ENCODE results near the gene IQSEC1. TPM values are rescaled to one million over a fixed set of nuclear protein-coding genes. Genes with fewer than 3 reads are reported as not detected.

Gene IQSEC1
- total and polyA plus RNA-seq, 9 of the 15 experiments (the other 6 are each of a cell fraction or from before 2014, with no cell fraction given), result 0.56 to 39.0 (median 6.8) TPM

- peak; percentile 92 for TF ChIP-seq CEBPB (tag; IDR thresholded peaks at IDR 0.05)
- TF ChIP-seq SAFB (IDR thresholded peaks at IDR 0.05; ENCODE audit: borderline replicate concordance, low read depth, low read length), result no peak
- no peak; the same call in 1 of the 2 replicates for TF ChIP-seq ELF2 (CRISPR knock-in tag; IDR thresholded peaks at IDR 0.05)
- TF ChIP-seq GTF2A2 (tag; IDR thresholded peaks at IDR 0.05), result peak; percentile 46; the same call in 1 of the 2 replicates
- no peak for TF ChIP-seq PHTF2 (CRISPR knock-in tag; IDR thresholded peaks at IDR 0.05)
- TF ChIP-seq ELK1 (CRISPR knock-in tag; IDR thresholded peaks at IDR 0.05), result no peak
- TF ChIP-seq ZNF445 (CRISPR knock-in tag; IDR thresholded peaks at IDR 0.05; ENCODE audit: low read depth), result no peak
- TF ChIP-seq ATF2 (CRISPR knock-in tag; IDR thresholded peaks at IDR 0.05), result no peak
- TF ChIP-seq CREBBP (IDR thresholded peaks at IDR 0.05; ENCODE audit: low read depth, low read length), result no peak
- TF ChIP-seq ATF3 (IDR thresholded peaks at IDR 0.05), result peak; percentile 83
- TF ChIP-seq ATF3 (CRISPR knock-in tag; conservative IDR thresholded peaks at IDR 0.05), result 0 out of 2 replicates have a peak, but pooled peaks have one; percentile 52
- TF ChIP-seq SIN3A (IDR thresholded peaks at IDR 0.05; ENCODE audit: borderline replicate concordance in 2 of 2, control insufficient read depth in 1 of 2, low read depth in 2 of 2, low read length in 2 of 2), result 0 out of 4 replicates have a peak, but pooled peaks of 1 of the 2 experiments have one; percentile 39
- TF ChIP-seq CXXC5 (CRISPR knock-in tag; IDR thresholded peaks at IDR 0.05), result peak; percentile 48; the same call in 1 of the 2 replicates
- 0 out of 2 replicates have a peak, but pooled peaks have one; percentile 33 for TF ChIP-seq NR2F6 (CRISPR knock-in tag; IDR thresholded peaks at IDR 0.05)
- peak; percentile 85; the same call in 1 of the 2 replicates for TF ChIP-seq SP1 (CRISPR knock-in tag; IDR thresholded peaks at IDR 0.05)
- 0 out of 2 replicates have a peak, but pooled peaks have one; percentile 58 for TF ChIP-seq RHOXF2B (CRISPR knock-in tag; conservative IDR thresholded peaks at IDR 0.05)
- no peak for TF ChIP-seq ZFP30 (CRISPR knock-in tag; IDR thresholded peaks at IDR 0.05; ENCODE audit: borderline replicate concordance)
- no peak for TF ChIP-seq RBM17 (IDR thresholded peaks at IDR 0.05; ENCODE audit: borderline replicate concordance, low read depth, low read length)
- 0 out of 2 replicates have a peak, but pooled peaks have one; percentile 51 for TF ChIP-seq HBP1 (CRISPR knock-in tag; IDR thresholded peaks at IDR 0.05)
- TF ChIP-seq CAMTA2 (CRISPR knock-in tag; conservative IDR thresholded peaks at IDR 0.05), result no peak
- TF ChIP-seq TCFL5 (CRISPR knock-in tag; conservative IDR thresholded peaks at IDR 0.05), result 0 out of 2 replicates have a peak, but pooled peaks have one; percentile 50
Measured at GRCh38 chr3:12999147-13000140, 73.8 kb downstream of the IQSEC1 start (continued).
